Ovary (tissue), 9 donors: ENCODE data around the gene TSGA10IP. TPM values are rescaled to one million over a fixed set of nuclear protein-coding genes. Genes with fewer than 3 reads are reported as not detected.

Experiments
- DNase-seq, 5 donors: peaks; one replicate each; pipeline ENCODE4 v3.0.0-alpha.2; 2019 to 2020
- H3K27ac ChIP-seq, 2 donors: fragments of 200-600 bp; one replicate each; pipeline versions ENCODE4 v1.5.1 to v1.8.0; 2019 to 2022
- H3K27me3 ChIP-seq: fragments of 200-600 bp; one replicate; pipeline ENCODE4 v1.8.0; 2022
- H3K36me3 ChIP-seq: fragments of 200-600 bp; sonication (generic); one replicate; pipeline ENCODE4 v1.5.1; 2019
- H3K4me1 ChIP-seq: one replicate; pipeline ENCODE4 v1.8.1; 2013; ENCODE audit warnings: mild to moderate bottlenecking, moderate library complexity; ENCODE audit not compliant: insufficient read depth
- H3K4me3 ChIP-seq: fragments of 200-600 bp; sonication (generic); one replicate; pipeline ENCODE4 v1.5.1; 2017
- H3K9me3 ChIP-seq, 2 donors: fragments of 200-600 bp in 1 of 2; sonication (generic) in 1 of 2; one replicate each; pipeline versions ENCODE4 v1.5.1 to v1.8.1; 2013 to 2019; ENCODE audit warnings: mild to moderate bottlenecking in 1 of 2, moderate library complexity in 1 of 2
- CTCF ChIP-seq, 3 donors: fragments of 450-650 bp in 2 of 3; fragments of 200-600 bp in 1 of 3; IDR thresholded peaks; one replicate each; pipeline versions ENCODE4 v1.5.1 to v1.8.0; 2016 to 2022; ENCODE audit warnings: antibody characterized with exemption in 3 of 3, mild to moderate bottlenecking in 1 of 3
- EP300 ChIP-seq: sonication (generic); formaldehyde crosslinking; IDR thresholded peaks from one replicate; pipeline ENCODE4 v1.6.1; 2017; ENCODE audit warnings: antibody characterized with exemption
- POLR2A ChIP-seq: fragments of 450-650 bp; IDR thresholded peaks from one replicate; pipeline ENCODE4 v1.6.1; 2017; ENCODE audit warnings: antibody characterized with exemption, mild to moderate bottlenecking, moderate library complexity
- WGBS, 3 donors: extraction: QIAGEN DNeasy Blood & Tissue Kit in 1 of 3; methylation state at CpG; one replicate each; pipeline versions ENCODE4 v1.1.5 to v1.1.7; 2013 to 2017; 5-methylcytosine and 5-hydroxymethylcytosine counted together
- intact Hi-C, 4 donors: fragments of 100-400 bp; cut with DNase I; formaldehyde crosslinking; loops; one replicate each; pipeline versions ENCODE4 v1.11.0 to v1.15.1; 2022 to 2023
- polyA plus RNA-seq, 2 donors: library from polyadenylated mRNA; stranded (reverse); fragments of 200-250 nt in 1 of 2; fragments of 350-450 nt in 1 of 2; fragmentation: Illumina TruSeq in 1 of 2; extraction: RNeasy Lipid Tissue Mini Kit (QIAGEN cat#74804) in 1 of 2; gene quantifications; one replicate each; pipeline ENCODE4 v1.2.3, GENCODE V29; 2013 to 2014
- total RNA-seq, 7 donors: library from RNA; depleted of rRNA in 2 of 7; stranded (reverse); fragments of >200 nt in 2 of 7; fragmentation: NEBNext Ultra II Directional in 3 of 7; extraction: Animal tissue kit (Norgen Biotek cat#: 25700) in 3 of 7; gene quantifications; one replicate each; pipeline versions ENCODE4 v1.1.0 to v1.2.4, GENCODE V29; 2016 to 2023
- donor health status: DM: no; HTN: no; CAD: no; lungs with moderate emphysema.
- donor health status: DM: no; HTN: no; CAD: no.
- donor health status: Bipolar disorder and iron deficiency.
- donor health status: DM: yes; HTN: yes; CAD: no.
- donor health status: DM: no; HTN: no; CAD: no.
- donor health status: DM: yes; HTN: yes; CAD: no.

Gene TSGA10IP
- total and polyA plus RNA-seq, 9 donors = not detected

- Histone ChIP-seq H3K27ac (no peak overlapping the region), H3K27me3 (no peaks in the 10 kb centered on the region), H3K4me3 (no peak overlapping the region), H3K9me3 (no peaks in the 10 kb centered on the region), H3K36me3 (no peaks in the 10 kb centered on the region), H3K4me1 (no peaks in the 10 kb centered on the region)
- TF ChIP-seq POLR2A (no peak), EP300 (no peak), CTCF (IDR thresholded peaks at IDR 0.05) (no peak)
- intact Hi-C loops = no loop called here
- no peak for DNase-seq
- WGBS, 3 donors = 65 to 69% (median 69%) methylated on average over 9 of the region's 9 CpGs
These were observed 3.5 kb upstream of the TSGA10IP start for GRCh38 chr11:65941720-65942310.

GRCh38 chr11:65942531-65942930 is 2.7 kb upstream of the TSGA10IP start:
- intact Hi-C loops = no loop called here
- H3K4me1 ChIP-seq = no peaks in the 10 kb centered on the region
- no peak overlapping the region for H3K4me3 ChIP-seq
- no peak overlapping the region for H3K27ac ChIP-seq
- WGBS, 3 donors = 74 to 76% (median 75%) methylated on average over 7 of the region's 7 CpGs
- TF ChIP-seq EP300 (no peak), POLR2A (no peak), CTCF (IDR thresholded peaks at IDR 0.05) (no peak)
- no peak for DNase-seq
- no peaks in the 10 kb centered on the region for H3K9me3 ChIP-seq
- H3K27me3 ChIP-seq = no peaks in the 10 kb centered on the region
- H3K36me3 ChIP-seq = no peaks in the 10 kb centered on the region

GRCh38 chr11:65944191-65944590 is 1.1 kb upstream of the TSGA10IP start:
- intact Hi-C loops = no loop called here
- Histone ChIP-seq H3K36me3 (no peaks in the 10 kb centered on the region), H3K4me3 (no peak overlapping the region), H3K27me3 (no peaks in the 10 kb centered on the region), H3K9me3 (no peaks in the 10 kb centered on the region), H3K4me1 (no peaks in the 10 kb centered on the region), H3K27ac (no peak overlapping the region)
- DNase-seq = no peak
- TF ChIP-seq POLR2A (no peak), CTCF (IDR thresholded peaks at IDR 0.05) (no peak), EP300 (no peak)
- WGBS, 3 donors = 86 to 95% (median 88%) methylated on average over 8 of the region's 8 CpGs

- WGBS, 3 donors = 68 to 73% (median 70%) methylated on average over 8 of the region's 8 CpGs
These were observed 513 bp upstream of the TSGA10IP start for GRCh38 chr11:65944767-65945166.

GRCh38 chr11:65945941-65946558 is 770 bp downstream of the TSGA10IP start:
- no peaks in the 10 kb centered on the region for H3K9me3 ChIP-seq
- TF ChIP-seq CTCF (IDR thresholded peaks at IDR 0.05) (no peak), POLR2A (no peak), EP300 (no peak)
- H3K4me1 ChIP-seq = no peaks in the 10 kb centered on the region
- H3K27ac ChIP-seq = no peak overlapping the region
- intact Hi-C loops = no loop called here
- DNase-seq = no peak
- no peak overlapping the region for H3K4me3 ChIP-seq
- H3K27me3 ChIP-seq = no peaks in the 10 kb centered on the region
- 83 to 86% (median 83%) methylated on average over 11 of the region's 11 CpGs for WGBS, 3 donors
- H3K36me3 ChIP-seq = no peaks in the 10 kb centered on the region

More at GRCh38 chr11:65944767-65945166, 513 bp upstream of the TSGA10IP start:
- no peak overlapping the region for H3K4me3 ChIP-seq
- no peaks in the 10 kb centered on the region for H3K9me3 ChIP-seq
- no peaks in the 10 kb centered on the region for H3K27me3 ChIP-seq
- DNase-seq = no peak
- intact Hi-C loops = no loop called here
- no peaks in the 10 kb centered on the region for H3K4me1 ChIP-seq
- no peaks in the 10 kb centered on the region for H3K36me3 ChIP-seq
- TF ChIP-seq EP300 = no peak
- H3K27ac ChIP-seq = no peak overlapping the region
